ENCODE data around the gene PLEKHM3.

GRCh38 chr2:207974216-207974605 lies 51.1 kb downstream of the PLEKHM3 start:
- TF ChIP-seq EZH2 (IDR thresholded peaks at IDR 0.05; ENCODE audit: insufficient read depth, poor library complexity, severe bottlenecking) = no peak
- TF ChIP-seq EZH2phosphoT487 (IDR thresholded peaks at IDR 0.05; ENCODE audit: insufficient read depth, low read depth) = no peak
